GM19452 (cell line): ENCODE results near the gene CTDP1.

Experiments used
- ATAC-seq: cut with Tn5 transposase; IDR thresholded peaks from one replicate; pipeline ENCODE4 v1.9.1; 2021; ENCODE audit not compliant: unreplicated experiment

Gene CTDP1

GRCh38 chr18:79779700-79780190, 100.1 kb downstream of the CTDP1 start:
- ATAC-seq: no peak

- no peak for ATAC-seq
Observed at GRCh38 chr18:79780547-79780946, 100.9 kb downstream of the CTDP1 start.

- ATAC-seq: no peak
Observed at GRCh38 chr18:79781331-79781941, 101.8 kb downstream of the CTDP1 start.

DNA sequence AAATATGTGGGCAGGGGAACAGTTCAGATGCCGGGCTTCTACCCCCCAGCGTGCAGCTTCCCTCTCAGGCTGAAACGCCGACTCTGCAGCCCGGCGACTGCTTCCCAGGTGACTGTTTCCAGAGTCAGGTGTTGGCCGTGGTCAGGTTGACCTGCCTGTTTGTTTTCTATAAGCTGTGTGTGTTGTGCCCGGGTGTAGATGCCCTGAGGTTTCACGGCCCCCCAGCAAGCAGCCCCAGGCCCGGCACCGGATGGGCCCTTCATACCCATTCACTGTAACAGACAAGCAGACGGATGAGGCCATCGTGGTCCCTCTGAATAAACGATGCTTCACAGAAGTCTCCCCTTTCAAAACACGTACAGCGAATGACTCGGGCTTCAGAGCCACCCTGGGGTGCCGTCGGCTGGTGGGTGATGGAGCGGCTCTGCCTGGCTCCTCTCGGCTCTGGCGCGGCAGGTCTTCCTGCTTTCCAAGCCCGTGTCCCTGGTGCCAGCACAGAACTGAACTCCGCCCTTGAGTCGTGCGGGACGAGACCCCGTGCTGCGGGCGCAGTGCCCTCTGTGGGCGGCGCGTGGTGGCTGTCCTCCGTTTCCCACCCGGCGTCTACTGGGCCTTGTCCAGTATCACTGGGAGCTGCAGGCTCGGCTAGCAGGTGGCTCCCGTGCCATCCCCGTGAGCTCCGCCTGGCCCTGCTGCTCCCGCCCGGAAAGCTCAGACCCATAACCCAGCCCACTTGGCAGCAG, 103.1 kb downstream of the CTDP1 start:
- ATAC-seq: no peak

- ATAC-seq: peak; percentile 48
Observed at GRCh38 chr18:79784071-79784913, 104.7 kb downstream of the CTDP1 start.

DNA sequence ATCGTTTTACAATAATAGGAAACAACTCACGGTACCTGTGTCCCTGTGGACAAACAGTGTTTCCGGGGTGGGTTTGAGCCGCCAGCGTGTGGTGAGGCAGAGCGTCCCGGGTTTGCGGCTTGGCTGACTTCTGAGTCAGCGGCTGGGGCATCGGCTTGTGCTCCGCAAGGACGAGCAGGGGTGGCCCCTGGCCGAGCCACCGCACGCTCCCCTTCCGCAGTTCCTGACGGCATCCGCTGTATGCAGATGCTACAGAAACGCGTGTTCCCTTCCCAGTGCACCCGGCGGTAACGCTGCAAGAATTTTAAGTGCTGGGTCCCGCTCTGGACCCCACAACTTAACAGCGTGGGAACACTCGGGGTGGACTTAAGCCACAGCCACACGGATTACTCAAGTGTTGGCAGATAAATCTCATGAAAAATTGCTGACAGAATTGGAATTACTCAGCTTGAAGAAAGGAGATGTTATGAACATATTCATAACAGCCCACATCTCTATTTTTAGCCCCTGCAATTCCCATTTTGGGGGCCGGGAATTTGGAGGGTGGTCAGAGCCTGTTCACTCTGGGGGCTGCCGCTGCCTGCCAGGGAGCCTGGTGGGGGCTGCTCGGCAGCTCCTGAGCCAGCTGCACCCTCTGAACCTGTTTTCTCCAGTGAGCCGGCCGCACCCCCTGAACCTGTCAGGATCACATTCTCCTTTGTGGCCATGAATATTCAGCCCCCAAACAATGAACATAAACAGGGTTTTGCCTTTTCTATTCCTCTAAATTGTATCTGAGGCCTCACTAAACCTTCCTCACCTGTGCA, 105.6 kb downstream of the CTDP1 start:
- ATAC-seq: peak; percentile 74

DNA sequence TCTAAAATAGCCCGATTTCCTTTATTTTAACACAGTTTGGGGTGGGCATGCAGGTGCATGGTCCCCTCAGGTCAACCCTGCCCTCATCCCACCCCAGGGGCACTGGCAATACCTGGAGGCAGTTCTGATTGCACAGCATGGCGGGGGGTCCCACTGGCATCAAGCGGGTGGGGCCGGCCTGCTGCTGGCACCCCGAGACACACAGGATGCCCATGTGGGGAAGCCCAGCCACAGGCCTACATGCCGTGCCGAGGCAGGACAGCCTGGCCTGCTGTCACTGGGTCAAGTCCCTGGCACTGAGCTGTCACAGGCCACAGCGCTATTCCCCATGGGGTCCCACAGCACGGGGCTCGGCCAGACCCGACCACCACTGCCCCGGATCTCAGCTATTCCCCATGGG, 106.2 kb downstream of the CTDP1 start:
- ATAC-seq: no peak

DNA sequence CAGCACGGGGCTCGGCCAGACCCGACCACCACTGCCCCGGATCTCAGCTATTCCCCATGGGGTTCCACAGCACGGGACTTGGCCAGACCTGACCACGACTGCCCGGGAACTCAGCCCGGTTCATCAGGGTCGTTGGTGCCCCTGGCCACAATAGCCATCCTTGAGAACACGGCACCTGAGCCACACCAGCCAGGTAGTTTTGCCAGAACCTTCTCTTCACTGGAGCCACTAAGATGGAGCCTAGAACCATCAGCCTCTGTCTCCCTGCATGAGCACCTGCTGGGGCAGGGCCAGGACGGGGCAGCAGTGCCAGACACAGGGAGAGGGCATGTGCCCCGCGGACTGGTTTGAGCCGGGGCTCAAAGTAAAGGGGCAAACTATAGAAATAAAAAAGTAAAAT, 106.7 kb downstream of the CTDP1 start:
- no peak for ATAC-seq

- ATAC-seq: no peak
Observed at GRCh38 chr18:79786786-79787526, 107.4 kb downstream of the CTDP1 start.

GRCh38 chr18:79787527-79787864, 107.9 kb downstream of the CTDP1 start:
- ATAC-seq: no peak

- no peak for ATAC-seq
Observed at GRCh38 chr18:79787865-79788733, 108.5 kb downstream of the CTDP1 start.

DNA sequence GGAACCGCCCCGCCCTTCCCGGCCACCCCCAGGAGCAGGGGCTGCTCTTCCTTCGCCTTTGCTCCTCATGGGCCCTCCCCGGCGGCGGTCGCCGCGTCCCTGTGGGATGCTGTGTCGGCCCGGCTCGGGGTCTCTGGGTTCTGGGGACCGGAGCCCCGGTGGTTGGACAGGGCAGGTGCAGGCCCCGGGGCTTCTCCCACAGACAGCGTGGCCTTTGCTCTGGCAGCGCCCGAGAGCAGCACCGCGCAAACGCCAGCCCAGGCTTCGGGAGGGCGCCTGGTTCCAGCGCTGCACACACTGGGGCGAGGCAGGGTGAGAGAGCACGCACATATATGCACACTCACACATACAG, 109.1 kb downstream of the CTDP1 start:
- no peak for ATAC-seq

GRCh38 chr18:79789091-79789891, 109.7 kb downstream of the CTDP1 start:
- no peak for ATAC-seq

DNA sequence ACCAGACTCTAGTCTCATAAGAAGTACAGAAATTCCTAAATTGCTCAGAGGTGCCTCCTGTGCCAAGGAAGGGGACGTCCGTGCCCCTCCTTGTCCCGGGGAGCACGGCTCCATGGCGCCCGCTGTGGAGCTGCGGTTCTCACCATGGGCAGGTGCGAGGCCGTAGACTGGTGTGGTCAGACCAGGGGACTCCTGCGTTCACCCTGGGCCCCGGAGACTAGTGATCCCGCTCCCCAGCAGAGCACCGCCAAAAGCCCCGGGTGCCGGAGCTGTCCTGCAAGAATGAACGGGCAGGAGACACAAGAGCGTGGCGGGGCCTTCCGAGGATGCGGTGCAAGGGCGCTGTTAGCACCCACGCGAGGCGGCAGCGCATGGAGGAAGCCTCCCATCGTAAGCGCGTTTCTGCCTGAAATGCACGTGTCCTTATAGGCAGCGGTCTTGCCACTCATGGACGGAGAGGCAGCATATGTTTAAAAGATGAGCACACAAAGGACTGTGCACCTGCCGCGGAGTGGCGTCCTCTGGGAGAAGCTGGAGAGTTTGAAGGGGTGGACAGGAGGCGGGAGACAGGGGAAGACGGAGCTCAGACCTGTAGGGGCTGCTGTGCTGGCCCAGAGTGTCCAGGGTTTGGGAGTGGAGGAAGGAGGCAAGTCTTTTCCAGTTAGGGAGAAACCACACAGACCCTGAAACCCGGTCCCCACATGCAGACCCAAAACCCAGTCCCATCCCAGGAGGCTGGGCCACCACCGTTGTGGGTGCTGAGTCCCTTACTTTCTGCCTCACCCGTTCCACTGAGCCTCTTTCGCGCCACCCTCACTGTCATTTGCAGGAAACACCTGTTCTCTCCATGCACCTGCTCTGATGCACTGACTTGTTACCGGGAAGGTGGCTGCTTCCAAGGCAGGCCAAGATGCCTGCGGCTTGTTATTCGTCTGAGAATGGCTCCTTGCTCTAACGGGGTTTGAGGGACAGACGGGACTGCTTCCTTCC, 110.6 kb downstream of the CTDP1 start:
- no peak for ATAC-seq

DNA sequence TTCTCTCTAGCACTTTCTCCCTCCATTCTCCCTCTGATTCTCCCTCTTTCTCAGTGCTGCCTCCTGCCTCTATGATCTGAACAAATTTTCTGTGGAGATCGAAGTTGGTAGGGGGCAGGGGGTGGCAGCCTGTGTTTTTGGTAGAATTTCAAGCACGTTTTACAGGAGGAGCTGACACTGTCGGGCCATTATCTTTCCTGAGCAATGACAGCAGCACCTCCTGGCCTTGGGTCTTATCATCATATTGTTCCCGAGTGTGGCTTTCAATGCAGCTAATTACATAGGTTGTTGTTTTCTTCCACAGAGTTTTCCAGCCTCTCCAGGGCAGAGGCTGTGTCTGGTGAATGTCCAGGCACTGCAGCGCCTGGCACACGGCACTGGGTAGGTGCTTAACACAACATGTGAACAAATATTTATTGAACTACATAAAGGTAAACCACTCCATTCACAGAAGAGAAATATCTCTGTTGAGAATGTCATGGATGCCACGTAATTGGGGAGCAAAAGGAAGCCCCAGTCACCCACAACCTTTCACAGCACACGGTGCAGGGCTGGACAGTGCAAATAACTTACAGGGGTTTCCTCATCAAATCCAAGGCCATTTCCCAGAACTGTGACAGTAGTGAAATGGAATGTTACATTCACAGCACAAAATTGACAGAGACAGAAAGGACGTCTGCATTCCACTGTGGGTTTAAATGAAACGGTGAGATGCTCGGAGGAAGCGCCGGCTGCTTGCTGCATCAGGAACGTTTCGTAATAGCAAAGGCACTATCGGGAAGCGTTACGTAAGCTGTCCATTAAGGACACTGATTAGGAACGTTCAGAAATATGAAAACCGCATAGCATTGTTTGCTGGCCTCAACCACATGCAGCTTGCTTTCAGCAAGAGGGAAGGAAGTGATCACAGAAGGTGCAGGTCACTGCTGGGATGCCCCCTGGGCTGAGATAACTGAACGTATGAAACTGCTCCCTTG, 111.7 kb downstream of the CTDP1 start:
- ATAC-seq: no peak
